ENCODE data around the gene DNAJC5G.

DNA sequence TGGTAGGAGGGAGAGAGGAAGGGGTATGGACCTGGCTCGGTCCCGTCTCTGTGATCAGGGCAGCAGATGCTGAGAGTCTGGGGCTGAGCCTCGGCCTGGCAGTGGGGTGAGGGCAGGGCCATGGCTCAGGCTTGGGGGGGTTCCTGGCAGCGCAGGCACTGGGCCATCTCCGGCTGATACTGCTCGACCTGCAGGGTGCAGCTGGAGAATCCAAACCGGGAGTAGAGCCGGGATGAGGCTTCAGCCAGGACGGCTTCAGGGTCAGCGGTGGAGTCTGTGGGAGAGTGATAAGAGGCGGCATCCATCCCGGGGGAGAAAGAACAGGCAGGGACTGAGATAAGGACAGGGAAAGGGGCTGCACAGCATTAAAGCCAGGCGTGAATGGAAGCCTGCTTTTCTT lies 20.0 kb upstream of the DNAJC5G start:
- TF ChIP-seq TAF1 (IDR thresholded peaks at IDR 0.05; ENCODE audit: low read depth, low read length) (no peak), POLR2A (IDR thresholded peaks at IDR 0.05; ENCODE audit: low read depth, low read length) (no peak)

Data from GM12891 (cell line).